Neural cell (in vitro differentiated cells): ENCODE data around the gene GALNT10.

Source experiments
- CTCF ChIP-seq: fragments of 450-650 bp; IDR thresholded peaks from 2 replicates; pipeline ENCODE4 v1.5.1; 2014; ENCODE audit warnings: antibody characterized with exemption, mild to moderate bottlenecking, moderate library complexity; ENCODE audit not compliant: poor library complexity, severe bottlenecking
- EZH2 ChIP-seq: fragments of 200-600, 300-800 bp; shearing (Covaris generic), sonication (generic); IDR thresholded peaks from 2 replicates; pipeline ENCODE4 v1.6.1; 2014; ENCODE audit warnings: antibody characterized with exemption, low read length, borderline replicate concordance, mild to moderate bottlenecking; ENCODE audit not compliant: insufficient read depth, poor library complexity, severe bottlenecking

- TF ChIP-seq CTCF (no peak), EZH2 (no peak)
Observed at GRCh38 chr5:154300207-154300883, 109.8 kb downstream of the GALNT10 start.
